Activated CD8-positive, alpha-beta memory T cell treated with anti-CD3 and anti-CD28 coated beads, Interleukin-2, amount 50 U/mL, for 24 hours (primary cell): Measurements from ENCODE around the gene ATP10B.

Experiments used
- DNase-seq: peaks from one replicate; pipeline ENCODE4 v3.0.0-alpha.2; 2020; ENCODE audit errors: extremely low read depth

ATP10B gene

GRCh38 chr5:160514191-160514590 lies 337.8 kb downstream of the ATP10B start:
- no peak for DNase-seq

- DNase-seq, result no peak
Measured at GRCh38 chr5:160513485-160513884, 338.5 kb downstream of the ATP10B start.
